Cardiac muscle cell (in vitro differentiated cells and primary cell): Measurements from ENCODE around the gene EMC6. TPM values are rescaled to one million over a fixed set of nuclear protein-coding genes. Genes with fewer than 3 reads are reported as not detected.
A peak's percentile ranks its signal among the peaks of the same experiment; 100 is the strongest.
"Not testable (repeated sequence)": the region's sequence is repeated elsewhere in the genome, so short reads cannot be mapped to it uniquely, and the experiment has no call there.

Experiments
- DNase-seq, 2 donors: peaks; one replicate each; pipeline versions ENCODE4 v3.0.0 to v3.0.0-alpha.2; 2010 to 2017; ENCODE audit warnings: low read depth in 1 of 2, low spot score in 1 of 2
- H3K27ac ChIP-seq: fragments of 200-600 bp; sonication (generic); 2 replicates; pipeline ENCODE4 v1.5.1; 2016
- H3K27me3 ChIP-seq: fragments of 200-600 bp; sonication (generic); 2 replicates; pipeline ENCODE4 v1.6.0; 2016; ENCODE audit warnings: control low read depth
- H3K36me3 ChIP-seq: fragments of 200-600 bp; sonication (generic); 2 replicates; pipeline ENCODE4 v1.5.1; 2016; ENCODE audit warnings: control low read depth
- H3K4me1 ChIP-seq: fragments of 200-600 bp; sonication (generic); 2 replicates; pipeline ENCODE4 v1.8.1; 2017; ENCODE audit warnings: low read depth, mild to moderate bottlenecking, mixed run types
- H3K4me3 ChIP-seq: fragments of 200-600 bp; sonication (generic); 2 replicates; pipeline ENCODE4 v1.5.1; 2016; ENCODE audit warnings: mild to moderate bottlenecking
- H3K9me3 ChIP-seq: fragments of 200-600 bp; sonication (generic); 2 replicates; pipeline ENCODE4 v1.5.1; 2017; ENCODE audit warnings: low read depth, mild to moderate bottlenecking, control low read depth
- CTCF ChIP-seq: IDR thresholded peaks from 2 replicates; pipeline ENCODE4 v1.5.1; 2012; ENCODE audit warnings: low read depth, mild to moderate bottlenecking, low read length
- polyA plus RNA-seq: library from polyadenylated mRNA; unstranded; fragments of >200 nt; fragmentation: Nextera tagmentation; extraction: Ambion mirVana; gene quantifications from 2 replicates; pipeline ENCODE4 v1.2.1, GENCODE V29; 2016
- total RNA-seq: library from RNA; depleted of rRNA; stranded (reverse); fragments of >200 nt; gene quantifications from 2 replicates; pipeline ENCODE4 v1.2.3, GENCODE V29; 2016

The EMC6 gene
- total and polyA plus RNA-seq, 2 experiments from 2014 or later: 56.0 to 165 TPM

DNA sequence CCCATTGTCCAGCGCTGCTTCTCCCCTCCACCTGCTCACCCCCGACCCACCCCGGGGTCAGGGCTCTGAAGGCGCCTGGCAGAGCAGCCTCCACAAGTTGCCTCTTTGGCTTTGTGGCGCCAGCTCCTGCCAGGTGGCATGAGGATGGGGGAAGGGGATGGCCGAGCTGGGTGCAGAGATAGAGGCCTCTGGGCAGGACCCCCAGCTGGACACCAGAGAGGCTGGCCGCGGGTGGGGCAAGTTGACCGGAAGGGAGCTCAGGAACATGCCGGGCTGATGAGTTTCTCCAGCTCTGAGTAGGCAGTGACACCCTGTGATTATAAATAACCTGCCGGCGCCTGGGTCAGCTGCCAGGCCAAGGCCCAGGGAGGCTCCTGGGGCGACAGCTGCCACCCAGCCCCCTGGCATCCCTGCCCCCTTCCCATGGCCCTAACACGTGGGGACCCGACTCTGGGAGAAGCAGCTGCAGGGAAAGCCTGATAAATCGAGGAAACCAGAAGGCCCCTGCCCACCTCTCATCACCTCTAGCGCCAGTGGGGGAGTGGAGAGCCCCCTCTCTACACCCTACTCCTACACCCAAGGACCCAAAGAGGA, 26.6 kb downstream of the EMC6 start:
- Histone ChIP-seq H3K9me3 (no peaks in the 10 kb centered on the region), H3K27me3 (peaks cover 51% of the 10 kb centered on the region), H3K27ac (no peak overlapping the region), H3K4me3 (peak overlapping the region; percentile 31), H3K4me1 (peaks cover 8% of the 10 kb centered on the region), H3K36me3 (no peaks in the 10 kb centered on the region)
- DNase-seq: no peak
- no peak for TF ChIP-seq CTCF

- H3K36me3 ChIP-seq: no peaks in the 10 kb centered on the region
- no peaks in the 10 kb centered on the region for H3K9me3 ChIP-seq
- H3K27ac ChIP-seq: no peak within 1 kb of the TSS
- peak; percentile 13 to 61 for DNase-seq
- H3K4me1 ChIP-seq: peaks cover 8% of the 10 kb centered on the region
- no peak for TF ChIP-seq CTCF
- H3K4me3 ChIP-seq: peak within 1 kb of the TSS; percentile 31
- H3K27me3 ChIP-seq: peaks cover 51% of the 10 kb centered on the region
Measured at GRCh38 chr17:3695723-3696411, 27.3 kb downstream of the EMC6 start, which contains the start of gene P2RX5. Gene P2RX5 (minus strand): TSS chr17:3696155. CDS start chr17:3696005, 150 bp downstream.

DNA sequence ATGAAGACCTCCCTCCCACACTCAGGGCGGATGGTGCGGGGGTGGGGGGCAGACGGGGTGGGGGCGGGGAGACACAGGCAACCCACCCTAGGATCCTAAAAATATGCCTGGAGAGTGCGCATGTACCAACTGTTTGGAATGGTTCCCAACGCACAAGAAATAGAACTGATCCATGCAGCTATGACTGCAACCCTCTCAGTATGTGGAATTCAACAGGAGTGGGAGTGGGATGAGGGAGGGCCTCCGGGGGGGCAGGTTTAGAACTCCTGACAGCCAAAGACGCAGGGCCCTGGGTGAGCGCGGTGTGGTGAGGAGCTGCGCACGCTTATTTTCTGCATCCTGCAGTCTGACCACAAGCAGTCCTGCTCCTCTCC, 28.5 kb downstream of the EMC6 start:
- peaks cover 51% of the 10 kb centered on the region for H3K27me3 ChIP-seq
- DNase-seq: no peak

GRCh38 chr17:3698139-3698538, 29.5 kb downstream of the EMC6 start:
- peaks cover 8% of the 10 kb centered on the region for H3K4me1 ChIP-seq
- no peak overlapping the region for H3K4me3 ChIP-seq
- H3K9me3 ChIP-seq: no peaks in the 10 kb centered on the region
- peaks cover 51% of the 10 kb centered on the region for H3K27me3 ChIP-seq
- DNase-seq: no peak
- no peak overlapping the region for H3K27ac ChIP-seq
- no peak for TF ChIP-seq CTCF
- H3K36me3 ChIP-seq: no peaks in the 10 kb centered on the region

More for the DNA sequence above, 28.5 kb downstream of the EMC6 start:
- peaks cover 8% of the 10 kb centered on the region for H3K4me1 ChIP-seq
- H3K9me3 ChIP-seq: no peaks in the 10 kb centered on the region
- no peak overlapping the region for H3K4me3 ChIP-seq
- no peaks in the 10 kb centered on the region for H3K36me3 ChIP-seq
- no peak for TF ChIP-seq CTCF
- H3K27ac ChIP-seq: no peak overlapping the region

GRCh38 chr17:3699951-3700350, 31.3 kb downstream of the EMC6 start:
- H3K4me3 ChIP-seq: no peak overlapping the region
- H3K4me1 ChIP-seq: peaks cover 8% of the 10 kb centered on the region
- no peak for DNase-seq
- H3K36me3 ChIP-seq: no peaks in the 10 kb centered on the region
- H3K9me3 ChIP-seq: no peaks in the 10 kb centered on the region
- no peak overlapping the region for H3K27ac ChIP-seq
- H3K27me3 ChIP-seq: peaks cover 38% of the 10 kb centered on the region
- no peak for TF ChIP-seq CTCF

DNA sequence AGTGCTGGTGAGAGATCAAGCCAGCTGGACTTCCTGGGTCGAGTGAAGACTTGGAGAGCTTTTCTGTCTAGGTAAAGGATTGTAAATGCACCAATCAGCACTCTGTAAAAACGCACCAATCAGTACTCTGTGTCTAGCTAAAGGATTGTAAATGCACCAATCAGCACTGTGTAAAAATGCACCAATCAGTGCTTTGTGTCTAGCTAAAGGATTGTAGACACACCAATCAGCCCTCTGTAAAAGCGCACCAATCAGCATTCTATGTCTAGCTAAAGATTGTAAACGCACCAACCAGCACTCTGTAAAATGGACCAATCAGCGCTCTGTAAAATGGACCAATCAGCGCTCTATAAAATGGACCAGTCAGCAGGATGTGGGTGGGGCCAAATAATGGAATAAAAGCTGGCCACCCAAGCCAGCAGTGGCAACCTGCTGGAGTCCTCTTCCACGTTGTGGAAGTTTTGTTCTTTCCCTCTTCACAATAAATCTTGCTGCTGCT, 33.5 kb downstream of the EMC6 start:
- H3K27ac ChIP-seq, DNase-seq: not testable (repeated sequence)

More for the DNA sequence above, 33.5 kb downstream of the EMC6 start:
- peaks cover 16% of the 10 kb centered on the region for H3K27me3 ChIP-seq
- H3K4me1 ChIP-seq, H3K9me3 ChIP-seq, H3K4me3 ChIP-seq, H3K36me3 ChIP-seq: not testable (repeated sequence)
